ENCODE results near the gene HPCAL1. TPM values are rescaled to one million over a fixed set of nuclear protein-coding genes. Genes with fewer than 3 reads are reported as not detected.

HPCAL1 gene
- total and polyA plus RNA-seq, 2 experiments from 2014 or later = 8.3 to 25.4 TPM

- Histone ChIP-seq H3K4me1 (ENCODE audit: insufficient read depth) (no peaks in the 10 kb centered on the region), H3F3A (replicated peaks; ENCODE audit: low read depth) (no peaks in the 10 kb centered on the region), H3K27ac (ENCODE audit: low read depth) (no peak overlapping the region), H4K20me1 (replicated peaks; ENCODE audit: insufficient read depth) (no peaks in the 10 kb centered on the region), H2AFZ (no peak overlapping the region), H3K9me2 (ENCODE audit: insufficient read depth) (no peaks in the 10 kb centered on the region), H3K4me2 (no peak overlapping the region), H3K4me3 (no peak overlapping the region), H3K36me3 (ENCODE audit: insufficient read depth) (no peaks in the 10 kb centered on the region), H3K79me2 (replicated peaks; ENCODE audit: insufficient read depth) (no peaks in the 10 kb centered on the region), H3K27me3 (ENCODE audit: insufficient read depth) (no peaks in the 10 kb centered on the region)
- Mint-ChIP-seq H3K27me3 (ENCODE audit: insufficient read depth, low read depth, poor library complexity) (peaks cover 9% of the 10 kb centered on the region), H3K36me3 (ENCODE audit: low read depth) (no peaks in the 10 kb centered on the region), H3K9me3 (no peaks in the 10 kb centered on the region; the same call in 2 of the 3 replicates), H3K4me3 (no peak overlapping the region), H3K27ac (no peak overlapping the region), H3K4me1 (no peaks in the 10 kb centered on the region)
- DNase-seq (ENCODE audit: low spot score) = no peak
- TF ChIP-seq STAT1 (IDR thresholded peaks at IDR 0.05; ENCODE audit: unreplicated experiment) (no peak), POLR2AphosphoS5 (IDR thresholded peaks at IDR 0.05; ENCODE audit: low read depth) (no peak), ZNF114 (CRISPR knock-in tag; IDR thresholded peaks at IDR 0.05) (no peak), CREB1 (CRISPR knock-in tag; IDR thresholded peaks at IDR 0.05; ENCODE audit: low read depth) (no peak), ZNF462 (CRISPR knock-in tag; IDR thresholded peaks at IDR 0.05) (no peak), ZNF331 (CRISPR knock-in tag; IDR thresholded peaks at IDR 0.05; ENCODE audit: low read depth) (no peak), JUNB (IDR thresholded peaks at IDR 0.05; ENCODE audit: unreplicated experiment) (no peak), EZH2phosphoT487 (IDR thresholded peaks at IDR 0.05; ENCODE audit: unreplicated experiment) (no peak), EZH2 (IDR thresholded peaks at IDR 0.05; ENCODE audit: low read depth, unreplicated experiment) (no peak), NANOG (IDR thresholded peaks at IDR 0.05; ENCODE audit: borderline replicate concordance) (no peak)
- TF ChIP-seq, protein P1, sequence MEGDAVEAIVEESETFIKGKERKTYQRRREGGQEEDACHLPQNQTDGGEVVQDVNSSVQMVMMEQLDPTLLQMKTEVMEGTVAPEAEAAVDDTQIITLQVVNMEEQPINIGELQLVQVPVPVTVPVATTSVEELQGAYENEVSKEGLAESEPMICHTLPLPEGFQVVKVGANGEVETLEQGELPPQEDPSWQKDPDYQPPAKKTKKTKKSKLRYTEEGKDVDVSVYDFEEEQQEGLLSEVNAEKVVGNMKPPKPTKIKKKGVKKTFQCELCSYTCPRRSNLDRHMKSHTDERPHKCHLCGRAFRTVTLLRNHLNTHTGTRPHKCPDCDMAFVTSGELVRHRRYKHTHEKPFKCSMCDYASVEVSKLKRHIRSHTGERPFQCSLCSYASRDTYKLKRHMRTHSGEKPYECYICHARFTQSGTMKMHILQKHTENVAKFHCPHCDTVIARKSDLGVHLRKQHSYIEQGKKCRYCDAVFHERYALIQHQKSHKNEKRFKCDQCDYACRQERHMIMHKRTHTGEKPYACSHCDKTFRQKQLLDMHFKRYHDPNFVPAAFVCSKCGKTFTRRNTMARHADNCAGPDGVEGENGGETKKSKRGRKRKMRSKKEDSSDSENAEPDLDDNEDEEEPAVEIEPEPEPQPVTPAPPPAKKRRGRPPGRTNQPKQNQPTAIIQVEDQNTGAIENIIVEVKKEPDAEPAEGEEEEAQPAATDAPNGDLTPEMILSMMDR (conservative IDR thresholded peaks at IDR 0.05; ENCODE audit: low read depth in 2 of 2) = no peak
- TF ChIP-seq, protein P2, sequence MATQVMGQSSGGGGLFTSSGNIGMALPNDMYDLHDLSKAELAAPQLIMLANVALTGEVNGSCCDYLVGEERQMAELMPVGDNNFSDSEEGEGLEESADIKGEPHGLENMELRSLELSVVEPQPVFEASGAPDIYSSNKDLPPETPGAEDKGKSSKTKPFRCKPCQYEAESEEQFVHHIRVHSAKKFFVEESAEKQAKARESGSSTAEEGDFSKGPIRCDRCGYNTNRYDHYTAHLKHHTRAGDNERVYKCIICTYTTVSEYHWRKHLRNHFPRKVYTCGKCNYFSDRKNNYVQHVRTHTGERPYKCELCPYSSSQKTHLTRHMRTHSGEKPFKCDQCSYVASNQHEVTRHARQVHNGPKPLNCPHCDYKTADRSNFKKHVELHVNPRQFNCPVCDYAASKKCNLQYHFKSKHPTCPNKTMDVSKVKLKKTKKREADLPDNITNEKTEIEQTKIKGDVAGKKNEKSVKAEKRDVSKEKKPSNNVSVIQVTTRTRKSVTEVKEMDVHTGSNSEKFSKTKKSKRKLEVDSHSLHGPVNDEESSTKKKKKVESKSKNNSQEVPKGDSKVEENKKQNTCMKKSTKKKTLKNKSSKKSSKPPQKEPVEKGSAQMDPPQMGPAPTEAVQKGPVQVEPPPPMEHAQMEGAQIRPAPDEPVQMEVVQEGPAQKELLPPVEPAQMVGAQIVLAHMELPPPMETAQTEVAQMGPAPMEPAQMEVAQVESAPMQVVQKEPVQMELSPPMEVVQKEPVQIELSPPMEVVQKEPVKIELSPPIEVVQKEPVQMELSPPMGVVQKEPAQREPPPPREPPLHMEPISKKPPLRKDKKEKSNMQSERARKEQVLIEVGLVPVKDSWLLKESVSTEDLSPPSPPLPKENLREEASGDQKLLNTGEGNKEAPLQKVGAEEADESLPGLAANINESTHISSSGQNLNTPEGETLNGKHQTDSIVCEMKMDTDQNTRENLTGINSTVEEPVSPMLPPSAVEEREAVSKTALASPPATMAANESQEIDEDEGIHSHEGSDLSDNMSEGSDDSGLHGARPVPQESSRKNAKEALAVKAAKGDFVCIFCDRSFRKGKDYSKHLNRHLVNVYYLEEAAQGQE (IDR thresholded peaks at IDR 0.05; ENCODE audit: unreplicated experiment) = no peak
- TF ChIP-seq, protein P3, sequence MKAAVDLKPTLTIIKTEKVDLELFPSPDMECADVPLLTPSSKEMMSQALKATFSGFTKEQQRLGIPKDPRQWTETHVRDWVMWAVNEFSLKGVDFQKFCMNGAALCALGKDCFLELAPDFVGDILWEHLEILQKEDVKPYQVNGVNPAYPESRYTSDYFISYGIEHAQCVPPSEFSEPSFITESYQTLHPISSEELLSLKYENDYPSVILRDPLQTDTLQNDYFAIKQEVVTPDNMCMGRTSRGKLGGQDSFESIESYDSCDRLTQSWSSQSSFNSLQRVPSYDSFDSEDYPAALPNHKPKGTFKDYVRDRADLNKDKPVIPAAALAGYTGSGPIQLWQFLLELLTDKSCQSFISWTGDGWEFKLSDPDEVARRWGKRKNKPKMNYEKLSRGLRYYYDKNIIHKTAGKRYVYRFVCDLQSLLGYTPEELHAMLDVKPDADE (IDR thresholded peaks at IDR 0.05) = no peak
- ATAC-seq = no peak
Observed at GRCh38 chr2:10415640-10416039, 112.9 kb downstream of the HPCAL1 start.

All from GM23338 (cell line).